GM12872 (cell line): ENCODE measurements around the gene MAD2L1BP.

ENCODE experiments used
- TF ChIP-seq, protein P1 (sequence below): IDR thresholded peaks from 3 replicates; pipeline ENCODE4 v1.5.1; 2011; ENCODE audit warnings: low read depth, mild to moderate bottlenecking, low read length, moderate library complexity; ENCODE audit not compliant: insufficient read depth

Gene MAD2L1BP

DNA sequence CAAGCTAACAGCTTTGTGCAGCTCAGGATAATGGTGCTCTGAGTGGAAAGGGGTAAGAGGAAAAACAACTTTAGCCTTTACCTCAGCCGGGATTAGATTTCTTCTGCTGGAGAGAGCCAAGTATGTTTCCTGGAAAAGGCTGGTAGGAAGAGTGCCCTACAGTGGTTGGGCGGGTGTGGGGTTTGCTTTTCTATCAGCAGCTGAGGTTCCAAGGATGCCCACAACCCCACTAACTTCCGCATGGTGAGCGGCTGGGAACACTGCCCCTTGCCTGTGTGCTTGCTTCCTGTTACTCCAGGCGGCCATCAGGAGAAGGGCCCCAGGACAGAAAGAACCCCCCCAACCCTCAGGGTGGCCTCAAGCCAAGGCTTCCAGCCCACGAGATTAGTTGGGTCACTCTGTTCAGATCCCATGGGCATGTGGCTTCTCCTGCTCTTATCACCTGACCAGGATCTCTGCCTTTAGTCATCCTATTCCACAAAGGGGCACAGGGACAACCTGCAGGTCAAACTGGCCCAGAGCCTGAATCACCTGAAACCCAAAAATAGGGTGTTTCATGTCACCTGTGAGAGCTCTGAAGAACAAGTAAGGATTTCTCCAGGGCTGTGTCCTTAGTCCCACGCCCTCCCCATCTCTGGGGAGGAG, 41.4 kb downstream of the MAD2L1BP start:
- TF ChIP-seq, protein P1, sequence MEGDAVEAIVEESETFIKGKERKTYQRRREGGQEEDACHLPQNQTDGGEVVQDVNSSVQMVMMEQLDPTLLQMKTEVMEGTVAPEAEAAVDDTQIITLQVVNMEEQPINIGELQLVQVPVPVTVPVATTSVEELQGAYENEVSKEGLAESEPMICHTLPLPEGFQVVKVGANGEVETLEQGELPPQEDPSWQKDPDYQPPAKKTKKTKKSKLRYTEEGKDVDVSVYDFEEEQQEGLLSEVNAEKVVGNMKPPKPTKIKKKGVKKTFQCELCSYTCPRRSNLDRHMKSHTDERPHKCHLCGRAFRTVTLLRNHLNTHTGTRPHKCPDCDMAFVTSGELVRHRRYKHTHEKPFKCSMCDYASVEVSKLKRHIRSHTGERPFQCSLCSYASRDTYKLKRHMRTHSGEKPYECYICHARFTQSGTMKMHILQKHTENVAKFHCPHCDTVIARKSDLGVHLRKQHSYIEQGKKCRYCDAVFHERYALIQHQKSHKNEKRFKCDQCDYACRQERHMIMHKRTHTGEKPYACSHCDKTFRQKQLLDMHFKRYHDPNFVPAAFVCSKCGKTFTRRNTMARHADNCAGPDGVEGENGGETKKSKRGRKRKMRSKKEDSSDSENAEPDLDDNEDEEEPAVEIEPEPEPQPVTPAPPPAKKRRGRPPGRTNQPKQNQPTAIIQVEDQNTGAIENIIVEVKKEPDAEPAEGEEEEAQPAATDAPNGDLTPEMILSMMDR: no peak

DNA sequence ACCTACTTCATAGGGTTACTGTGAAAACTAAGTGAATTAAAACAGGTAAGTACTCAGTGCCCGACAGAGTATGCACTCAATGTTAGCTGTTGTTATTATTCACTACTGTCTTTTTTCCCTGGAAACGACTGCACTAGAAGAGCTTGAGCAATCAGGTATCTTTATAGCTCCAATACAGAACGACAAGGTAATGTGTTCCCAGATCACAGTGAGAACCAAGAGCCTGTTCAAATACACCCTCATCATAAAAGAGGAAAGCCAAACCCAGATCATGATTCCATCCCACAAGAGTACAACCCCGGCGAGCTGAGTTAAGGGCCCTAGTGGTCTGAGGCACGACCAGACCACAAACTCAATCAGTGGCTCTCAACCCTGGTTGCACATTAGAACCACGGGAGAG, 42.1 kb downstream of the MAD2L1BP start:
- TF ChIP-seq, protein P1: no peak

DNA sequence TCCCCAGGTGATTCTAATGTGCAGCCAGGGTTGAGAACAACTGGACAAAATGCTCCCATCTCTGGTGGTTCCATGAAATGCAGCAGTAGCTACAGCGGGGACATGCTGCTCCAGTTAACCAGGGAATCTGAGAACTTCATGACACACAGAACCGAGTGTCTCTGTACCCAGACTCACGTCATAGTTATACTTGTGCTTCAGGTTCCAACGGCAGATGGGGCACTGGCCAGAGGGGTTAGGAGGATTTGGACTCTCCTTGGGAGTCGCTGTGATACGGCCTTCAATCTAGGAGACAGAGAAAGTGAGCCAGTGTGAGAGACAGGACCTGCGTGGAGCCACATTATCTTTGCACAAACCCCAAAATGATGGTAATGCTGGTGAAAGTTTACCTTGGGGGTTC, 42.7 kb downstream of the MAD2L1BP start:
- TF ChIP-seq, protein P1: no peak

DNA sequence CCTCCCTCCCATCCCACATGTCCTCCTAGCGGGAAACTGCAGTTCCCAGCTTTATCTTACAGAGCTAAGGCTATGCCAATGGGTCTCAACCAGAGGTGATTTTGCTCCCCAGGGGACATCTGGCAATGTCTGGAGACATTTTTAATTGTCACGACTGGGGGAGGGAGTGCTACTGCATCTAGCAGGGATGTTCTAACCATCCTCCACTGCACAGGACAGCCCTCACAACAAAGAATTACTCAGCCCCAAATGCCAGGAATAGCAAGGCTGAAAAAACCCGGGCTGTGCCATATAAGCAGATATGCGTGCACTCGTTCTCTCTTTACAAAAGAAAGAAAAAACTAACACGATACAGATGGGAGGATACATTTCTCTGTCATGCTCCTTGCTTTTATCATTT, 43.4 kb downstream of the MAD2L1BP start:
- TF ChIP-seq, protein P1: no peak

DNA sequence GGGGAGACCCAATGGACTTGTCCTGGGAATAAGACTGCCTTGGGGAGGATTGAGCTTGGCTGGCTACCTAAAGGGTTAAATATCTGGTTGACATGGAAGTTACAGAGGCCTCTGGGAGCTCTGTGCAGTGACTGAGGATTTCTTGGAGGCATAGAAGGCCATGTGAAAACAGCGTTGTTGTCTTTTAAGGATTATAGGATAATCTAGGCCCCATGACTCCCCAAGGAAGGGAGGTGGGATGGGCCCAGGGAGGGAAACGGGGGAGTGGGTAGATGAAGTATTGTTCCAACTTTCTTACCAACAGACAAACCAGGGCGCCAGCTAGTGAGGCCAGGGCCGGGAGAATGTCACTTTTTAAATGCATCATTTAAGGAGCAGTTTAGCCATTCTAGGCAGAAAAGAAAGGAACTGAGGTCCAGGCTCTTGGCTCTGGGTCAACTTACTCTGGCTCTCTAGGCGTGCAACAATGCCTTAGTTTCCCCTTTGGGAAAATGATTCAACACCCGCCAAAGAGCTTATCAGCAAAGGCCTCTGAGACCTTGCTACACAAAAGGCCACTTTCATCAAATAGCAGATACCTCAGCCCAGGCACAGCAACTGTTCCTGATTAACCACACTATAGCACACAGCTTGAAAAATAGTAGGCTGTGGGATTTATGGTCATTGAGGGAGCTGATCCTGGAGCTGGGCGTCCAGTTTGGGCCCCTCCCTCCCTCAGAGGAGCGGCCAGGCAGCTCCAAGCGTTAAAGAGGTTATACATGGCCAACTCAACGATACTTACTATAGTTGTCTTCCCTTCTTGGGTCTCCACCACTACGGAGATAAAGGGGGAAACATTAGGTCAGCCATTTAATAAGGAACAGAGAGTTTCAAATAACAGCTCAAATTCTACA, 44.9 kb downstream of the MAD2L1BP start:
- TF ChIP-seq, protein P1: no peak

DNA sequence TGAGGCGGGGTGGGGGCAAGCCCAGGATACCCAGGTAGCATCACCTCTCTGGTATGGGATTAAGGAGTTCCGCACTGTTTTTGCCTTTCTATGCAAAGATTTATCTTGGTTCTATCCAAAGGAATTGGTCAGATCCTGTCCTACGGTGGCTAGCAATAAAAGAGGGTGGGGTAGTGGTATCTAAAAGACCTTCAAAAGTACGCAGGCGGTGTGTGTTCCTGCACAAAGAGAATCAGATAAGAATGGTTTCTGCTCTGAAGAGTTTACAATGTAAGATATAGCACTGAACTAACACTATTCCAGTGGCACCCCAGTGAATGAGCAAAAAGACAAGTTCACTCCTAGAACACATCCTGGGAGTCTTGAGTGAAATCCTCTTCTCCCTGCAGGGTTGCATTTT, 45.7 kb downstream of the MAD2L1BP start:
- TF ChIP-seq, protein P1: no peak

DNA sequence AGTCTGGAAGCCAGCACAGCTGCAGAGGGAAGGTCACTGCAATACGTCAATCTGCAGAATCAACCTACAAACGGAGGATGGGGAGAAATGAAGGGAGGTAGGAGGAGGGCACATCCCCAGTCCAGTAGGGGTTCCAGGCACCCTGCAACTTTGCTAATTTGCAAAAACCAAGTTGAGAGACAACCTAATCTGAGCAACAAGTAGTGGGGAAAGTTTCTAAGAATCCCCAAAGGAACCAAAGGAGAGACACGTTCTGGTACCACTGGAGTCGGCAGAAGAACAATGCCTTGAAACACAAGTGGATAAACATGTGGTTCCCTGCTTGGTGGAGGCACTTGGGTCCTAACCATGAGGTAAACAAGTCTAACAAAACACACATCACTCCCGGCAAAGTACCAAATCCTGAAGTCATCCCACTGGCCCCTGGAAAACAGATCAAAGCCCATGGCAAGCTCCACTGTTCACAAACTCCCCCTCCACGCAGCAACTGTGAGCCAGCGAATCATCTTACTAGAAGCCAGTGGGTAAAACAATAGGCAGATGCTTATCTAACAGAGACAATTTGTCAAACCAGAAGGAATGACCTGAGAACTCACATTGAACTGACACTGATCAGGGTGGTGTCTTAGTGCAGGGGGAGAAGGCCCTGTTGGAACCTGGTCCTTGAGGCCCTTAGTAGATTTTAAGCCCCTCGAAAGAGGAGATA, 47.2 kb downstream of the MAD2L1BP start:
- TF ChIP-seq, protein P1: no peak
